Measurements from ENCODE around the gene KDM1A. TPM values are rescaled to one million over a fixed set of nuclear protein-coding genes. Genes with fewer than 3 reads are reported as not detected.

Gene KDM1A
- total and polyA plus RNA-seq, 2 donors (not counting 3 experiments of a cell fraction or from before 2014, with no cell fraction given) = 105 to 111 TPM

GRCh38 chr1:23122023-23122748 is 102.9 kb downstream of the KDM1A start:
- no peaks in the 10 kb centered on the region for H3K36me3 ChIP-seq (ENCODE audit: control insufficient read depth in 2 of 2, extremely low read depth in 1 of 2, insufficient read depth in 2 of 2, low read length in 2 of 2)
- no peak overlapping the region for H3K4me3 ChIP-seq (replicated peaks in 1 of 3; ENCODE audit: insufficient read depth in 1 of 3, low read depth in 1 of 3, low read length in 3 of 3)
- peaks cover 27% of the 10 kb centered on the region for H4K20me1 ChIP-seq (replicated peaks; ENCODE audit: control insufficient read depth, extremely low read depth, insufficient read depth, low read length)
- no peak for FAIRE-seq
- ChIA-PET CTCF (interaction anchor here (0.8 to 3.0 kb wide), 5 partner anchors 7 to 62 kb away, joined by 3 to 21 read pairs (median 4); no protein-coding TSS in a partner anchor), POLR2A (no interaction called here)
- H3K9me3 ChIP-seq (replicated peaks; ENCODE audit: control insufficient read depth, insufficient read depth, low read length) = no peaks in the 10 kb centered on the region
- peaks cover 98% of the 10 kb centered on the region for H3K79me2 ChIP-seq (ENCODE audit: control insufficient read depth, insufficient read depth, low read length)
- H2AFZ ChIP-seq (ENCODE audit: low read depth, low read length) = no peak overlapping the region
- dilution Hi-C loops (cut with MboI; ENCODE audit: extremely low pct_ligation_motif_present, low sequenced_read_pairs) = no loop called here
- peak; percentile 60 for DNase-seq (ENCODE audit: low read depth, low spot score)
- intact Hi-C loops (cut with micrococcal nuclease) = no loop called here
- no peaks in the 10 kb centered on the region for H3K27me3 ChIP-seq (ENCODE audit: control insufficient read depth in 2 of 2, insufficient read depth in 2 of 2, low read length in 2 of 2)
- H3K9me1 ChIP-seq (replicated peaks; ENCODE audit: control insufficient read depth, extremely low read depth, insufficient read depth, low read length) = no peaks in the 10 kb centered on the region
- TF ChIP-seq EZH2 (IDR thresholded peaks at IDR 0.05; ENCODE audit: borderline replicate concordance, low read depth, low read length, severe bottlenecking) = no peak
- TF ChIP-seq CTCF (IDR thresholded peaks at IDR 0.05; ENCODE audit: extremely low read depth in 1 of 2, insufficient read depth in 1 of 2, low read depth in 1 of 2, low read length in 2 of 2) = no peak
- no peak for TF ChIP-seq POLR2A (IDR thresholded peaks at IDR 0.05; ENCODE audit: low read depth, low read length)
- TF ChIP-seq JUN (IDR thresholded peaks at IDR 0.05; ENCODE audit: borderline replicate concordance, insufficient read depth, insufficient read length, low read depth) = no peak
- no peak for TF ChIP-seq MAX (IDR thresholded peaks at IDR 0.05; ENCODE audit: insufficient read depth, insufficient read length)
- no peak for TF ChIP-seq FOS (IDR thresholded peaks at IDR 0.05; ENCODE audit: borderline replicate concordance, insufficient read depth, low read length)
- no peak for TF ChIP-seq GATA2 (IDR thresholded peaks at IDR 0.05; ENCODE audit: insufficient read depth, insufficient read length, low read depth, low read length)
- TF ChIP-seq POLR2AphosphoS5 (IDR thresholded peaks at IDR 0.05; ENCODE audit: insufficient read depth, low read depth, low read length) = no peak
- TF ChIP-seq MYC (IDR thresholded peaks at IDR 0.05; ENCODE audit: low read depth, low read length) = no peak
- H3K4me2 ChIP-seq (ENCODE audit: insufficient read depth, low read length) = peak overlapping the region; percentile 30
- no TSS peak for BruUV-seq (replicated peaks)
- H3K27ac ChIP-seq (ENCODE audit: insufficient read depth, low read depth, low read length) = no peak overlapping the region
- no peak overlapping the region for H3K9ac ChIP-seq (replicated peaks; ENCODE audit: extremely low read depth, insufficient read depth, low read length)
- H3K4me1 ChIP-seq (ENCODE audit: control insufficient read depth, extremely low read depth, insufficient read depth, low read length) = peaks cover 43% of the 10 kb centered on the region
